Measurements from ENCODE around the gene SIGLEC5. TPM values are rescaled to one million over a fixed set of nuclear protein-coding genes. Genes with fewer than 3 reads are reported as not detected.

The SIGLEC5 gene
- total and polyA plus RNA-seq, 2 of the 8 experiments (the other 6 are each of a cell fraction or from before 2014, with no cell fraction given), result not detected

- TF ChIP-seq SRF (IDR thresholded peaks at IDR 0.05; ENCODE audit: low read depth, low read length) (peak; percentile 35; the same call in 1 of the 2 replicates), GABPA (IDR thresholded peaks at IDR 0.05; ENCODE audit: borderline replicate concordance, insufficient read depth, low read length) (0 out of 2 replicates have a peak, but pooled peaks have one; percentile 24)
These were observed 22.2 kb downstream of the SIGLEC5 start (continued) for GRCh38 chr19:51607920-51608562.
